Tibial nerve (tissue), 4 donors: ENCODE data around the gene RELN. TPM values are rescaled to one million over a fixed set of nuclear protein-coding genes. Genes with fewer than 3 reads are reported as not detected.

Experiments
- DNase-seq, 2 donors: peaks; one replicate each; pipeline ENCODE4 v3.0.0-alpha.2; 2019; ENCODE audit warnings: low spot score in 2 of 2
- H3K27ac ChIP-seq, 4 donors: fragments of 200-600 bp; sonication (generic) in 3 of 4; one replicate each; pipeline ENCODE4 v1.5.1; 2017 to 2019; ENCODE audit warnings: mild to moderate bottlenecking in 1 of 4
- H3K27me3 ChIP-seq, 2 donors: fragments of 200-600 bp; sonication (generic) in 1 of 2; one replicate each; pipeline versions ENCODE4 v1.5.1 to v1.6.0; 2017 to 2019
- H3K36me3 ChIP-seq, 3 donors: fragments of 200-600 bp; sonication (generic); one replicate each; pipeline ENCODE4 v1.5.1; 2018 to 2019
- H3K4me1 ChIP-seq, 4 donors: fragments of 200-600 bp; sonication (generic) in 3 of 4; one replicate each; pipeline ENCODE4 v1.5.1; 2017 to 2019
- H3K4me3 ChIP-seq, 4 donors: fragments of 200-600 bp; sonication (generic) in 3 of 4; one replicate each; pipeline ENCODE4 v1.5.1; 2017 to 2019; ENCODE audit warnings: mild to moderate bottlenecking in 1 of 4, moderate library complexity in 1 of 4
- H3K9me3 ChIP-seq, 4 donors: fragments of 200-600 bp; sonication (generic) in 3 of 4; one replicate each; pipeline ENCODE4 v1.5.1; 2017 to 2019
- CTCF ChIP-seq, 5 experiments: fragments of 200-600 bp in 3 of 5; fragments of 450-650 bp in 2 of 5; sonication (generic) in 3 of 5; IDR thresholded peaks; one replicate each; pipeline ENCODE4 v1.5.1; 2016 to 2019; ENCODE audit warnings: antibody characterized with exemption in 5 of 5, mild to moderate bottlenecking in 3 of 5, moderate library complexity in 2 of 5
- EP300 ChIP-seq, 2 donors: sonication (generic); formaldehyde crosslinking; IDR thresholded peaks; one replicate each; pipeline ENCODE4 v1.6.1; 2017; ENCODE audit warnings: antibody characterized with exemption in 2 of 2, mild to moderate bottlenecking in 1 of 2
- POLR2A ChIP-seq, 2 donors: fragments of 450-650 bp; IDR thresholded peaks; one replicate each; pipeline ENCODE4 v1.6.1; 2017; ENCODE audit warnings: antibody characterized with exemption in 2 of 2, mild to moderate bottlenecking in 2 of 2, moderate library complexity in 2 of 2
- WGBS, 2 donors: methylation state at CpG; one replicate each; pipeline ENCODE4 v1.1.5; 2018; 5-methylcytosine and 5-hydroxymethylcytosine counted together
- total RNA-seq, 4 donors: library from RNA; depleted of rRNA; stranded (reverse); fragments of >200 nt; gene quantifications; one replicate each; pipeline ENCODE4 v1.1.0, GENCODE V29; 2016

RELN gene
- total RNA-seq, 4 donors from 2014 or later = 80.4 to 117 (median 102) TPM

- Histone ChIP-seq H3K27ac (no peak overlapping the region), H3K27me3 (no peaks in the 10 kb centered on the region), H3K36me3 (peaks cover 0 to 56% (median 0%) of the 10 kb centered on the region in 3 donors), H3K4me1 (no peaks in the 10 kb centered on the region), H3K4me3 (no peak overlapping the region), H3K9me3 (peaks cover 0 to 43% (median 3%) of the 10 kb centered on the region in 4 donors)
- TF ChIP-seq EP300 (IDR thresholded peaks at IDR 0.05) (no peak), CTCF (IDR thresholded peaks at IDR 0.05) (no peak), POLR2A (IDR thresholded peaks at IDR 0.05) (no peak)
- no peak for DNase-seq
- WGBS, 2 donors = 91 to 100% methylated on average over 2 of the region's 2 CpGs
Measured at GRCh38 chr7:103649052-103649451, 340.4 kb downstream of the RELN start.

- H3K27me3 ChIP-seq = no peaks in the 10 kb centered on the region
- H3K36me3 ChIP-seq = peaks cover 0 to 65% (median 0%) of the 10 kb centered on the region in 3 donors
- no peak for DNase-seq
- TF ChIP-seq POLR2A (IDR thresholded peaks at IDR 0.05) (no peak), EP300 (IDR thresholded peaks at IDR 0.05) (no peak), CTCF (IDR thresholded peaks at IDR 0.05) (no peak)
- WGBS, 2 donors = 14 to 18% methylated on average over 1 of the region's 1 CpG
- H3K9me3 ChIP-seq = peaks cover 0 to 51% (median 6%) of the 10 kb centered on the region in 4 donors
- H3K4me1 ChIP-seq = no peaks in the 10 kb centered on the region
- no peak overlapping the region for H3K4me3 ChIP-seq
- no peak overlapping the region for H3K27ac ChIP-seq
Measured at GRCh38 chr7:103648135-103648534, 341.3 kb downstream of the RELN start.

GRCh38 chr7:103644319-103644718 is 345.1 kb downstream of the RELN start:
- no peak for TF ChIP-seq CTCF (IDR thresholded peaks at IDR 0.05)
- no peak for TF ChIP-seq EP300 (IDR thresholded peaks at IDR 0.05)
- no peak for TF ChIP-seq POLR2A (IDR thresholded peaks at IDR 0.05)
- no peak for DNase-seq
- Histone ChIP-seq H3K36me3 (peaks cover 0 to 65% (median 0%) of the 10 kb centered on the region in 3 donors), H3K27me3 (no peaks in the 10 kb centered on the region), H3K9me3 (peaks cover 0 to 51% (median 6%) of the 10 kb centered on the region in 4 donors), H3K4me3 (no peak overlapping the region), H3K4me1 (no peaks in the 10 kb centered on the region), H3K27ac (no peak overlapping the region)
- WGBS, 2 donors = 86 to 92% methylated on average over 2 of the region's 2 CpGs

- TF ChIP-seq EP300 (IDR thresholded peaks at IDR 0.05) (no peak), CTCF (IDR thresholded peaks at IDR 0.05) (no peak), POLR2A (IDR thresholded peaks at IDR 0.05) (no peak)
- Histone ChIP-seq H3K27ac (no peak overlapping the region), H3K4me1 (no peaks in the 10 kb centered on the region), H3K9me3 (peaks cover 0 to 19% (median 6%) of the 10 kb centered on the region in 4 donors), H3K4me3 (no peak overlapping the region), H3K27me3 (no peaks in the 10 kb centered on the region), H3K36me3 (peaks cover 0 to 33% (median 0%) of the 10 kb centered on the region in 3 donors)
- no peak for DNase-seq
- WGBS, 2 donors = 74 to 88% methylated on average over 5 of the region's 5 CpGs
Measured at GRCh38 chr7:103640031-103640779, 349.3 kb downstream of the RELN start.

- H3K36me3 ChIP-seq = peaks cover 0 to 17% (median 0%) of the 10 kb centered on the region in 3 donors
- 66 to 76% methylated on average over 3 of the region's 3 CpGs for WGBS, 2 donors
- H3K27me3 ChIP-seq = no peaks in the 10 kb centered on the region
- no peaks in the 10 kb centered on the region for H3K4me1 ChIP-seq
- H3K27ac ChIP-seq = no peak overlapping the region
- TF ChIP-seq EP300 (IDR thresholded peaks at IDR 0.05) = no peak
- TF ChIP-seq CTCF (IDR thresholded peaks at IDR 0.05) = no peak
- TF ChIP-seq POLR2A (IDR thresholded peaks at IDR 0.05) = no peak
- no peak overlapping the region for H3K4me3 ChIP-seq
- H3K9me3 ChIP-seq = no peaks in the 10 kb centered on the region
- DNase-seq = no peak
Measured at GRCh38 chr7:103637726-103638125, 351.7 kb downstream of the RELN start.
